COLO668 (cell line): ENCODE results near the gene CADPS.

Experiments used
- DNase-seq: peaks from one replicate; lab custom pipeline; 2025; ENCODE audit not compliant: unreplicated experiment; lab: John Stamatoyannopoulos, UW

Gene CADPS

GRCh38 chr3:62453448-62453847 lies 421.8 kb downstream of the CADPS start:
- DNase-seq = no peak

GRCh38 chr3:62451211-62451887 lies 423.9 kb downstream of the CADPS start:
- DNase-seq = no peak

GRCh38 chr3:62446337-62446940 lies 428.8 kb downstream of the CADPS start:
- DNase-seq = no peak

GRCh38 chr3:62445275-62445674 lies 429.9 kb downstream of the CADPS start:
- no peak for DNase-seq

GRCh38 chr3:62439978-62440377 lies 435.2 kb downstream of the CADPS start:
- DNase-seq = no peak

- no peak for DNase-seq
Measured at GRCh38 chr3:62439176-62439813, 435.9 kb downstream of the CADPS start.

- no peak for DNase-seq
Measured at GRCh38 chr3:62436785-62437184, 438.4 kb downstream of the CADPS start.

GRCh38 chr3:62433396-62433795 lies 441.8 kb downstream of the CADPS start:
- no peak for DNase-seq

- DNase-seq = no peak
Measured at GRCh38 chr3:62421207-62421606, 454.0 kb downstream of the CADPS start.

- DNase-seq = no peak
Measured at GRCh38 chr3:62416144-62416543, 459.1 kb downstream of the CADPS start.

- DNase-seq = no peak
Measured at GRCh38 chr3:62415312-62415801, 459.9 kb downstream of the CADPS start.

GRCh38 chr3:62414786-62415185 lies 460.4 kb downstream of the CADPS start:
- DNase-seq = no peak

- DNase-seq = no peak
Measured at GRCh38 chr3:62413687-62414086, 461.5 kb downstream of the CADPS start.

GRCh38 chr3:62406945-62407344 lies 468.3 kb downstream of the CADPS start:
- DNase-seq = no peak

GRCh38 chr3:62405566-62405965 lies 469.6 kb downstream of the CADPS start:
- DNase-seq = no peak

GRCh38 chr3:62405135-62405534 lies 470.1 kb downstream of the CADPS start:
- no peak for DNase-seq

GRCh38 chr3:62404321-62404720 lies 470.9 kb downstream of the CADPS start:
- DNase-seq = no peak

- DNase-seq = no peak
Measured at GRCh38 chr3:62403765-62404164, 471.5 kb downstream of the CADPS start.

GRCh38 chr3:62392626-62393292 lies 482.5 kb downstream of the CADPS start:
- DNase-seq = no peak

- DNase-seq = no peak
Measured at GRCh38 chr3:62387251-62387650, 488.0 kb downstream of the CADPS start.

- peak; percentile 11 for DNase-seq
Measured at GRCh38 chr3:62379321-62379798, 495.9 kb downstream of the CADPS start.

- DNase-seq = no peak
Measured at GRCh38 chr3:62378921-62379320, 496.3 kb downstream of the CADPS start.
